GM12865 (cell line): ENCODE measurements around the gene SLC16A7.

Experiments
- DNase-seq: peaks from one replicate; pipeline ENCODE4 v3.0.0; 2010; ENCODE audit warnings: low read depth
- H3K4me3 ChIP-seq: 2 replicates; pipeline ENCODE4 v1.5.1; 2011; ENCODE audit warnings: mild to moderate bottlenecking, low read depth, low read length, control low read depth
- TF ChIP-seq, protein P1 (sequence below): IDR thresholded peaks from 2 replicates; pipeline ENCODE4 v1.5.1; 2011; ENCODE audit warnings: low read length, control low read depth, low read depth, inconsistent platforms; ENCODE audit not compliant: insufficient read depth; ENCODE audit errors: missing control alignments

SLC16A7 gene

DNA sequence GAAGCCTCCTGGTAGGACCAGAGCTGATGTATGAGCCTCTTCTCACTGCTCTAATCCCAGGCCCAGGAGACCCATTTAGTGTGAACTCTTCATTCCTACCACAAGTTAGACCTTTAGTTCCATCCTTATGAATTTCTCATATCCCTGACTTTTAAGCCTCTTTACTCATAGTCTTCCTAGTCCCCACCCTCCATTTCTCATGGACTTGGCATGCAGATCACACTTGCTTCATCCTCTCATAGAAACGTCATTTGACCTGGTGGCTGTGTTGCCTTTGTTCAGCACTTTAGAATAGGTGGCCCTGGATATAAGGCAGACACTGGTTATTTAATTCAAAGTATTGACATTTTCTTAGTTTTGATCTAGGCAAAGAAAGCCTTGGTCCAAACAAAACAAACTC is 99.5 kb downstream of the SLC16A7 start:
- no peak for DNase-seq
- TF ChIP-seq, protein P1, sequence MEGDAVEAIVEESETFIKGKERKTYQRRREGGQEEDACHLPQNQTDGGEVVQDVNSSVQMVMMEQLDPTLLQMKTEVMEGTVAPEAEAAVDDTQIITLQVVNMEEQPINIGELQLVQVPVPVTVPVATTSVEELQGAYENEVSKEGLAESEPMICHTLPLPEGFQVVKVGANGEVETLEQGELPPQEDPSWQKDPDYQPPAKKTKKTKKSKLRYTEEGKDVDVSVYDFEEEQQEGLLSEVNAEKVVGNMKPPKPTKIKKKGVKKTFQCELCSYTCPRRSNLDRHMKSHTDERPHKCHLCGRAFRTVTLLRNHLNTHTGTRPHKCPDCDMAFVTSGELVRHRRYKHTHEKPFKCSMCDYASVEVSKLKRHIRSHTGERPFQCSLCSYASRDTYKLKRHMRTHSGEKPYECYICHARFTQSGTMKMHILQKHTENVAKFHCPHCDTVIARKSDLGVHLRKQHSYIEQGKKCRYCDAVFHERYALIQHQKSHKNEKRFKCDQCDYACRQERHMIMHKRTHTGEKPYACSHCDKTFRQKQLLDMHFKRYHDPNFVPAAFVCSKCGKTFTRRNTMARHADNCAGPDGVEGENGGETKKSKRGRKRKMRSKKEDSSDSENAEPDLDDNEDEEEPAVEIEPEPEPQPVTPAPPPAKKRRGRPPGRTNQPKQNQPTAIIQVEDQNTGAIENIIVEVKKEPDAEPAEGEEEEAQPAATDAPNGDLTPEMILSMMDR = no peak
- H3K4me3 ChIP-seq = no peak overlapping the region

DNA sequence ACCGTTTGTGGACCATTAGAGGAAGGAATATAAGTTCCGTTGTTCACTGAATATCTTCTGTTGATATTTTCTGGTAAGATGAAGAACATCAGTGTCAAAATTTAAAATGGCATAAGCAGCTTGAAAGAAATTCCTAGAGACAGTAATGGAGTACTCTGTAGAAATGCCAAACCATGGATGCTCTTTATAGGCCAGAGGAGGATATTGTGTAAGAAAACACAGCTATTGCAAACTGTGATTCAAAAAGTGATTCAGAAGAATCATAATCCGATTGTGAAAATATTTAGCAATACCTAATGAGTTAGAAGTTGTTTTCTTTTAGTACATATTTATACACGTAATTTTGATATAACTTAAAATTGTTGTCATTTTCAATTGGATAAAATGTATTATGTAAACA is 102.8 kb downstream of the SLC16A7 start:
- no peak for DNase-seq
- TF ChIP-seq, protein P1 = no peak
- no peak overlapping the region for H3K4me3 ChIP-seq

DNA sequence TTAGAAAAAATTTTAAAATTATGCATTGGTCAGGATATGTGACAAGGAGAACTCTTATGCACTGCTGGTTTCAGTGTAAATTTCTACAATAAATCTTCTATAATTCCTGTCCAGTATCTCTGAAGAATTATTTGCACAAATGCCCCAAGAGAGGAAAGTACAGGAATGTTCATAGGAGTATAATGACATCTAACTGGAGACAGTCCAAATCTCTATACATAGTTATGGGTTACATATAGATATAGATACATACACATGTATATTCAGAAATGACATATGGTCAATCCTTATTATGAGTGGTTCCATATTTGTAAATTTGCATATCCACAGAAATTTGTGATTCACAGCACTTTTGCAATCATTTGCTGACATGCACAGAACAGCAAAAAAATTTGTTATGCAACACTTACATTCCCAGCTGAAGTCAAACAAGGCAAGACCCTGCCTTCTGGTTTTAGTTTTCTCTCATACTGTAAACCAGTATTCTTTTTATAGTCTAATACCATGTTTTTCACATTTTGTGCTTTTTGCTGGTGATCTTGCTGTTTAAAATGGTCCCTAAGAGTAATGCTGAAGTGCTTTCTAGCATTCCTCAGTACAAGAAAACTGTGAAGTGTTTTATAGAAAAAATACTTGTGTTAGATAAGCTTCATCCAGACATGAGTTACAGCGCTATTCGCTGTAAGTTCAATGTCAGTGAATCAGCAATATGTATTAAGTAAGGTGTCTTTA is 103.8 kb downstream of the SLC16A7 start:
- H3K4me3 ChIP-seq = no peak overlapping the region
- no peak for DNase-seq
- TF ChIP-seq, protein P1 = no peak

GRCh38 chr12:59700153-59700450 is 104.3 kb downstream of the SLC16A7 start:
- TF ChIP-seq, protein P1 = no peak
- no peak overlapping the region for H3K4me3 ChIP-seq
- no peak for DNase-seq

GRCh38 chr12:59708064-59708463 is 112.2 kb downstream of the SLC16A7 start:
- DNase-seq = no peak
- TF ChIP-seq, protein P1 = no peak
- no peak overlapping the region for H3K4me3 ChIP-seq

DNA sequence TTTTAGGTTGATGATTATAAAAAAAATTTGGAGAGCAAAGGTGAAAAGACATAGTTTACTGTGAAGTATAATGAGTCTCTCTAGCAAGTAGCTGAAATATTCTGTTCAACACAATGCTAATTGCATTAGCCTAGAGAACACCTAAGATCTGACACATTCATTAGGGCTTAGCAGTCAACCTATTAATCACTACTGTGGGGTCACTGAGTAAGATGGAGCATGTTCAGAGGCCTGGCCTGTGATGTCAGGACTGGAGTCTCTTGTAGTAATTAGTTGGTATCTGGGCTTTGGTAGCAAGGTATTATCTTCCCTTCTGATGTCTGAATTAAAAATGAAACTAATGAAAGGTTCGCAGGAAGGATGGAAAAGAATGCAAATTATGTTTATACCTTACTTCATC is 112.7 kb downstream of the SLC16A7 start:
- DNase-seq = no peak
- H3K4me3 ChIP-seq = no peak overlapping the region
- TF ChIP-seq, protein P1 = no peak

DNA sequence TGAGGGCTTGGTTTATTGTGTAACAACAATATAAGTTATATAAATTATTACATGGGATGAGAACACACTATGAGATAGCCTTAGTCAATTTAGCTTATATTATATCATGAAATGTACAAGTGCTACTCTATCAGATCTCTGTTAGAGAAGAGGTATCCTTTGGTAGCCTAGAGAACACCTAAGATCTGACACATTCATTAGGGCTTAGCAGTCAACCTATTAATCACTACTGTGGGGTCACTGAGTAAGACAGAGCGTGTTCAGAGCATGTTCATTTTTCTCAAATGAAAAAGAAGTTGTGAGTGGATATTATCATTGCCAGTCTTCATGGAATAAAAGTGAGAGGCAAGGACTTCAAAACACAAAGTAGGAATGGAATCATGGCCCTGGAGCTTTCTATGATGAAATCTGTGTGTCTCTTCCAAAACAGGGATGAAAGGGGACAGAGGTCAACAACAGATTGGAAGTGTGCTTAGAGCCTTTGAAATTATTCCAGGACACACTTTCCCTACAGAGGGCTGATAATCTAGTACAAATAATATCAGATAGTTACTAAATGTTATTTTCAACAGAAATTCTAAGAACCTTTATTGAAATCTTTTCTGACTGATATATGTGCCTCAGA is 114.3 kb downstream of the SLC16A7 start:
- no peak overlapping the region for H3K4me3 ChIP-seq
- TF ChIP-seq, protein P1 = no peak
- no peak for DNase-seq
